Measurements from ENCODE around the gene C1R.
A peak's percentile ranks its signal among the peaks of the same experiment; 100 is the strongest.
"Not testable (repeated sequence)": the region's sequence is repeated elsewhere in the genome, so short reads cannot be mapped to it uniquely, and the experiment has no call there.

Gene C1R

GRCh38 chr12:7047306-7047705 lies 44.9 kb downstream of the C1R start:
- peaks cover 0 to 14% (median 0%) of the 10 kb centered on the region in 5 donors for H3K4me1 ChIP-seq (ENCODE audit: control insufficient read depth in 5 of 5, insufficient read depth in 5 of 5, low read length in 5 of 5)
- no peak overlapping the region for H3K4me3 ChIP-seq (ENCODE audit: low read depth in 1 of 5, low read length in 5 of 5)
- H3K27ac ChIP-seq (ENCODE audit: low read depth, low read length): no peak overlapping the region

GRCh38 chr12:7046383-7047105 lies 45.7 kb downstream of the C1R start:
- H3K4me1 ChIP-seq (ENCODE audit: control insufficient read depth in 5 of 5, insufficient read depth in 5 of 5, low read length in 5 of 5): peaks cover 0 to 14% (median 0%) of the 10 kb centered on the region in 5 donors
- no peak overlapping the region for H3K27ac ChIP-seq (ENCODE audit: low read depth, low read length)
- H3K9me3 ChIP-seq (ENCODE audit: control insufficient read depth in 5 of 5, low read length in 5 of 5): no peaks in the 10 kb centered on the region
- H3K9ac ChIP-seq (ENCODE audit: low read length in 5 of 5): peak overlapping the region in 1 of 5 donors; percentile 26
- H3K36me3 ChIP-seq (ENCODE audit: control insufficient read depth in 5 of 5, insufficient read depth in 5 of 5, low read length in 5 of 5): no peaks in the 10 kb centered on the region
- no peaks in the 10 kb centered on the region for H3K27me3 ChIP-seq (ENCODE audit: control insufficient read depth in 5 of 5, insufficient read depth in 4 of 5, low read length in 5 of 5)
- H3K4me3 ChIP-seq (ENCODE audit: low read depth in 1 of 5, low read length in 5 of 5): no peak overlapping the region

More at GRCh38 chr12:7047306-7047705, 44.9 kb downstream of the C1R start:
- H3K9ac ChIP-seq (ENCODE audit: low read length in 5 of 5): peak overlapping the region in 1 of 5 donors; percentile 26
- no peaks in the 10 kb centered on the region for H3K36me3 ChIP-seq (ENCODE audit: control insufficient read depth in 5 of 5, insufficient read depth in 5 of 5, low read length in 5 of 5)
- no peaks in the 10 kb centered on the region for H3K27me3 ChIP-seq (ENCODE audit: control insufficient read depth in 5 of 5, insufficient read depth in 4 of 5, low read length in 5 of 5)
- H3K9me3 ChIP-seq (ENCODE audit: control insufficient read depth in 5 of 5, low read length in 5 of 5): no peaks in the 10 kb centered on the region

GRCh38 chr12:7045913-7046312 lies 46.3 kb downstream of the C1R start:
- Histone ChIP-seq H3K9ac (ENCODE audit: low read length in 5 of 5) (no peak overlapping the region), H3K36me3 (ENCODE audit: control insufficient read depth in 5 of 5, insufficient read depth in 5 of 5, low read length in 5 of 5) (no peaks in the 10 kb centered on the region), H3K4me3 (ENCODE audit: low read depth in 1 of 5, low read length in 5 of 5) (no peak overlapping the region), H3K27me3 (ENCODE audit: control insufficient read depth in 5 of 5, insufficient read depth in 4 of 5, low read length in 5 of 5) (no peaks in the 10 kb centered on the region), H3K9me3 (ENCODE audit: control insufficient read depth in 5 of 5, low read length in 5 of 5) (no peaks in the 10 kb centered on the region), H3K4me1 (ENCODE audit: control insufficient read depth in 5 of 5, insufficient read depth in 5 of 5, low read length in 5 of 5) (peaks cover 0 to 14% (median 0%) of the 10 kb centered on the region in 5 donors), H3K27ac (ENCODE audit: low read depth, low read length) (no peak overlapping the region)

GRCh38 chr12:7042842-7043241 lies 49.4 kb downstream of the C1R start:
- H3K36me3 ChIP-seq (ENCODE audit: control insufficient read depth in 5 of 5, insufficient read depth in 5 of 5, low read length in 5 of 5): no peaks in the 10 kb centered on the region
- H3K4me3 ChIP-seq (ENCODE audit: low read depth in 1 of 5, low read length in 5 of 5): no peak overlapping the region
- H3K9me3 ChIP-seq (ENCODE audit: control insufficient read depth in 5 of 5, low read length in 5 of 5): no peaks in the 10 kb centered on the region
- no peak overlapping the region for H3K9ac ChIP-seq (ENCODE audit: low read length in 5 of 5)
- H3K4me1 ChIP-seq (ENCODE audit: control insufficient read depth in 5 of 5, insufficient read depth in 5 of 5, low read length in 5 of 5): peaks cover 0 to 12% (median 0%) of the 10 kb centered on the region in 5 donors
- H3K27me3 ChIP-seq (ENCODE audit: control insufficient read depth in 5 of 5, insufficient read depth in 4 of 5, low read length in 5 of 5): no peaks in the 10 kb centered on the region
- no peak overlapping the region for H3K27ac ChIP-seq (ENCODE audit: low read depth, low read length)

GRCh38 chr12:7039403-7039802 lies 52.8 kb downstream of the C1R start:
- H3K4me3 ChIP-seq (ENCODE audit: low read depth in 1 of 5, low read length in 5 of 5): no peak overlapping the region
- H3K9ac ChIP-seq (ENCODE audit: low read length in 5 of 5): no peak overlapping the region

GRCh38 chr12:7038591-7038990 lies 53.7 kb downstream of the C1R start:
- H3K9me3 ChIP-seq (ENCODE audit: control insufficient read depth in 5 of 5, low read length in 5 of 5): no peaks in the 10 kb centered on the region
- H3K27ac ChIP-seq (ENCODE audit: low read depth, low read length): no peak overlapping the region
- H3K4me3 ChIP-seq (ENCODE audit: low read depth in 1 of 5, low read length in 5 of 5): no peak overlapping the region
- H3K4me1 ChIP-seq (ENCODE audit: control insufficient read depth in 5 of 5, insufficient read depth in 5 of 5, low read length in 5 of 5): no peaks in the 10 kb centered on the region
- H3K9ac ChIP-seq (ENCODE audit: low read length in 5 of 5): no peak overlapping the region
- H3K36me3 ChIP-seq (ENCODE audit: control insufficient read depth in 5 of 5, insufficient read depth in 5 of 5, low read length in 5 of 5): no peaks in the 10 kb centered on the region
- H3K27me3 ChIP-seq (ENCODE audit: control insufficient read depth in 5 of 5, insufficient read depth in 4 of 5, low read length in 5 of 5): no peaks in the 10 kb centered on the region

More at GRCh38 chr12:7039403-7039802, 52.8 kb downstream of the C1R start:
- no peaks in the 10 kb centered on the region for H3K4me1 ChIP-seq (ENCODE audit: control insufficient read depth in 5 of 5, insufficient read depth in 5 of 5, low read length in 5 of 5)
- H3K36me3 ChIP-seq (ENCODE audit: control insufficient read depth in 5 of 5, insufficient read depth in 5 of 5, low read length in 5 of 5): no peaks in the 10 kb centered on the region
- H3K9me3 ChIP-seq (ENCODE audit: control insufficient read depth in 5 of 5, low read length in 5 of 5): no peaks in the 10 kb centered on the region
- no peak overlapping the region for H3K27ac ChIP-seq (ENCODE audit: low read depth, low read length)
- H3K27me3 ChIP-seq (ENCODE audit: control insufficient read depth in 5 of 5, insufficient read depth in 4 of 5, low read length in 5 of 5): no peaks in the 10 kb centered on the region

- not testable (repeated sequence) for H3K9ac ChIP-seq (ENCODE audit: low read length in 5 of 5); H3K4me3 ChIP-seq (ENCODE audit: low read depth in 1 of 5, low read length in 5 of 5); H3K9me3 ChIP-seq (ENCODE audit: control insufficient read depth in 5 of 5, low read length in 5 of 5); H3K4me1 ChIP-seq (ENCODE audit: control insufficient read depth in 5 of 5, insufficient read depth in 5 of 5, low read length in 5 of 5); H3K36me3 ChIP-seq (ENCODE audit: control insufficient read depth in 5 of 5, insufficient read depth in 5 of 5, low read length in 5 of 5); H3K27ac ChIP-seq (ENCODE audit: low read depth, low read length); H3K27me3 ChIP-seq (ENCODE audit: control insufficient read depth in 5 of 5, insufficient read depth in 4 of 5, low read length in 5 of 5)
These were observed 54.8 kb downstream of the C1R start for GRCh38 chr12:7037411-7037810.

GRCh38 chr12:7035463-7035862 lies 56.8 kb downstream of the C1R start:
- Histone ChIP-seq H3K9ac (ENCODE audit: low read length in 5 of 5) (no peak overlapping the region), H3K4me3 (ENCODE audit: low read depth in 1 of 5, low read length in 5 of 5) (no peak overlapping the region), H3K9me3 (ENCODE audit: control insufficient read depth in 5 of 5, low read length in 5 of 5) (no peaks in the 10 kb centered on the region), H3K4me1 (ENCODE audit: control insufficient read depth in 5 of 5, insufficient read depth in 5 of 5, low read length in 5 of 5) (peaks cover 0 to 14% (median 0%) of the 10 kb centered on the region in 5 donors), H3K27ac (ENCODE audit: low read depth, low read length) (no peak overlapping the region), H3K36me3 (ENCODE audit: control insufficient read depth in 5 of 5, insufficient read depth in 5 of 5, low read length in 5 of 5) (no peaks in the 10 kb centered on the region), H3K27me3 (ENCODE audit: control insufficient read depth in 5 of 5, insufficient read depth in 4 of 5, low read length in 5 of 5) (no peaks in the 10 kb centered on the region)

- no peaks in the 10 kb centered on the region for H3K36me3 ChIP-seq (ENCODE audit: control insufficient read depth in 5 of 5, insufficient read depth in 5 of 5, low read length in 5 of 5)
- no peak overlapping the region for H3K4me3 ChIP-seq (ENCODE audit: low read depth in 1 of 5, low read length in 5 of 5)
- no peaks in the 10 kb centered on the region for H3K9me3 ChIP-seq (ENCODE audit: control insufficient read depth in 5 of 5, low read length in 5 of 5)
- no peak overlapping the region for H3K27ac ChIP-seq (ENCODE audit: low read depth, low read length)
- H3K9ac ChIP-seq (ENCODE audit: low read length in 5 of 5): no peak overlapping the region
- H3K27me3 ChIP-seq (ENCODE audit: control insufficient read depth in 5 of 5, insufficient read depth in 4 of 5, low read length in 5 of 5): no peaks in the 10 kb centered on the region
- peaks cover 0 to 14% (median 0%) of the 10 kb centered on the region in 5 donors for H3K4me1 ChIP-seq (ENCODE audit: control insufficient read depth in 5 of 5, insufficient read depth in 5 of 5, low read length in 5 of 5)
These were observed 57.8 kb downstream of the C1R start for GRCh38 chr12:7034464-7034863.

- H3K9ac ChIP-seq (ENCODE audit: low read length in 5 of 5): no peak overlapping the region
- H3K9me3 ChIP-seq (ENCODE audit: control insufficient read depth in 5 of 5, low read length in 5 of 5): no peaks in the 10 kb centered on the region
- H3K36me3 ChIP-seq (ENCODE audit: control insufficient read depth in 5 of 5, insufficient read depth in 5 of 5, low read length in 5 of 5): no peaks in the 10 kb centered on the region
- no peak overlapping the region for H3K4me3 ChIP-seq (ENCODE audit: low read depth in 1 of 5, low read length in 5 of 5)
- H3K27ac ChIP-seq (ENCODE audit: low read depth, low read length): no peak overlapping the region
- no peaks in the 10 kb centered on the region for H3K27me3 ChIP-seq (ENCODE audit: control insufficient read depth in 5 of 5, insufficient read depth in 4 of 5, low read length in 5 of 5)
- H3K4me1 ChIP-seq (ENCODE audit: control insufficient read depth in 5 of 5, insufficient read depth in 5 of 5, low read length in 5 of 5): peaks cover 0 to 14% (median 0%) of the 10 kb centered on the region in 5 donors
These were observed 59.3 kb downstream of the C1R start for GRCh38 chr12:7032990-7033389.

Data from subcutaneous abdominal adipose tissue (tissue), 5 donors.